Smooth muscle cell of the brain vasculature (primary cell): Measurements from ENCODE around the gene SMS.
"Not testable (repeated sequence)": the region's sequence is repeated elsewhere in the genome, so short reads cannot be mapped to it uniquely, and the experiment has no call there.

Source experiments
- DNase-seq: peaks from one replicate; pipeline ENCODE4 v3.0.0-alpha.2; 2012; ENCODE audit warnings: low read depth, low spot score

Gene SMS

DNA sequence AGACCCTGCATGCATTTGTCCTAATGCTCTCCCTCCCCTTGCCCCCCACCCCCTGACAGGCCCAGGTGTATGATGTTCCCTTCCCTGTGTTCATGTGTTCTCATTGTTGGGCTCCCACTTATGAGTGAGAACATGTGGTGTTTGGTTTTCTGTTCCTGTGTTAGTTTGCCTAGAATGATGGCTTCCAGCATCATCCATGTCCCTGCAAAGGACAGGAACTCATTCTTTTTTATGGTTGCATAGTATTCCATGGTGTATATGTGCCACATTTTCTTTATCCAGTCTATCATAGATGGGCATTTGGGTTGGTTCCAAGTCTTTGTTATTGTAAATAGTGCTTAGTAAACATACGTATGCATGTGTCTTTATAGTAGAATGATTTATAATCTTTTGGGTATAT is 10.0 kb downstream of the SMS start:
- not testable (repeated sequence) for DNase-seq

DNA sequence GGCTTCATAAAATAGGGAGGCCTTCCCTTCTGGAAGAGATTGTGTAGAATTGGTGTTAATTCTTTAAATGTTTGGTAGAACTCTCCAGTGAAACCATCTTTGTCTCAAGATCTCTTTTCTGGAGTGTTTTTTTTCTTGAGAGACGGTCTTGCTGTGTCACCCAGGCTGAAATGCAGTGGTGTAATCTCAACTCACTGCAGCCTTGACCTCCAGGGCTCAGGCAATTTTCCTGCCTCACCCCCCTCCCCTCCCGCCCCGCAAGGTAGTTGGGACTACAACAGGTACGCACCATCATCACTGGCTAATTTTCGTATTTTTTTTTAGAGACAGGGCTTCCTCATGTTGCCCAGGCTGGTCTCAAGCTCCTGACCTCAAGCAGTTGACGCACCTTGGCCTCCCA is 12.1 kb downstream of the SMS start:
- DNase-seq = no peak

DNA sequence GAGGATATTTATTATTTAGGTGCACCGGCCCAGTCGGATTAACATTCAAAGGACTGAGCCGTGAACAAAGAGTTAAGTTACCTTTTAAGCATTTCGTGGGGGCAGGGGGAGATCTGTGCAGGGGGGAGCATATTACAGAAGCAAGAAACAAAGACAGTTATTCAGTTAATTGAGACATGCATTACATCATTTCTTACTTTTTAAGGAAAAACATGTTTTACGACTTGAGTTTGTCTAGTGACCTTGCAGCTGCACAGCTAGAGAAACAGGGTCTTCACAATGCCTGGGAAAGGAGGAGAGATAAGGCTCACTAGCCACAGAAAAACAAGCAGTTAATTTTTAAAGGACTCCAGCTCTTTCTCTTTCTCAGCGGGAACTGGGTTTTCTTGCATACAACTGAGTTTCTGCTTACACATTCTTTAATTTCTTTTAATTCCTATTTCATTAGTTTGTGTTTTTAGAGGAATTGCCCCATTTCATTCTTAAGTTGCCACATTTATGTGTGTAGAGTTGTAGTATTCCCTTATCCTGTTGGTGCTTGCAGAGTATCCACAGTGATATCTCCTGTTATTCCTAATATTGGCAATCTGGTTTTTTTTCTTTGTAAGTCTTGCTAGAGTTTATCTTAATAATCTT is 12.8 kb downstream of the SMS start:
- DNase-seq = not testable (repeated sequence)

DNA sequence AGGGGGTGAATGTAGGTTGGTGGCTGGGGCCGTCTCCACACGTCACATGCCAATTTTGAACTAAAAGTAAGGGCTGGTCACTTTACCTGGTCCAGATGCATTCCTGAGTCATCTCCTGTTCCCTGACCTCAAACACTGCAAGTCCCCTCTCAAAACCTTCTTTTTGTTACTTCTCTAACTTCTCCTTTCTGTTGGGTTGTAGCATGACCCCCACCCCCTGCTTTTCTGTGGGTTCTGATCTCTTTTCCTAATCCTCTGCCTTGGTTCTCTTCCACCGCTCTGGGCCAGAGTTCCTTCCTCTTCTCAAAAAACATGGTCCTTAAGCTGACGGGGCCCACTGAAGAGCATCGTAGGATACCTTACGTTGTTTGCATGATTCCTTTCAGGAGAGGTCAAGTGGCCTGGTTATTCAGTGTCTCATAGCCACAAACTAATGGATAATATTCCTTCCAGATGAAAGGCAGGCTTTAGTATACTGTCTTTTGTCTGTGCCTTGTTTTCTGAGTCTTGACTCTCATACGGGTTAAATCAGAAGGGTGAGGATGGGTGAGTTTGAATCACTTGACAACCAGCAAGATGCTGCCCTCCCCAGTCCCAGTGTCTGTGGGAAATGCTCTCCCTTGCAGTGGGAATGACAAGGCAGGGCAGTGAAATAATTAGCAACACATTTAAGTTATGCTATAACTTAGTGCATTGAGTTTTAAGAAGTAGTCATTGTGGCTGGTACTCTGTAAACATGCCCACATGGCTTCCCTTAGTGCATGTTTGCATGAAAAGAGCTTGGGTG is 15.1 kb downstream of the SMS start:
- DNase-seq = no peak

DNA sequence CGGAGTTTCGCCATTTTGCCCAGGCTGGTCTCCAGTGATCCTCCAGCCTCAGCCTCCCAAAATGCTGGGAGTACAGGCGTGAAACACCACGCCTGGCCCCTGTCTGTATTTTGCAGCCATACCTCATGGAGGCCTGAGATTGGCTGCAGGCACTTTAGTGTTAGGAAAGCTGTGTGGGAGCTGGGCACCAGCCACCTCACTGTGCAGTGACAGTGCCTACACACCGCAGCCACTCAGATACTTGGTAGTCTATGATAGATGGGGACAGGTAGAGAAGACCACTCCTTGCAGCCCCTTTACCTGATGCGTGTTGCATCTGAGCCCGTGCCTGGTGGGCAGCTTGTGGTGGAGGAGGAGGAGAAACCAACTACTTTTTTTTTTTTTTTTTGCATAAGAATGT is 16.3 kb downstream of the SMS start:
- no peak for DNase-seq

DNA sequence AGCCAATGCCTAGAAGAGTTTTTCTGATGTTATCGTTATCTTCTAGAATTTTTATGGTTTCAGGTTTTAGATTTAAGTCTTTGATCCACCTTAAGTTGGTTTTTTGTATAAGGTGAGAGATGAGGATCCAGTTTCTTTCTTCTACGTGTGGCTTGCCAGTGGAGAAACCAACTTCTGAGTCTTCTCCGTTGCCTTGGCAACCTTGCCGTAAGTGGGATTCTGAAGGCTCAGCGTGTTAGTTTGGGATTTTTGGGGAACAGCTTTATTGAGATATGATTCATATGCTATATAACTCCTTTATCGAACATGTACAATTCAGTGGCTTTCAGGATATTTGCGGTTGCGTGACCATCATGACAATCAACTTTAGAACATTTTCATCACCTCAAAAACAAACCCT is 17.7 kb downstream of the SMS start:
- no peak for DNase-seq

DNA sequence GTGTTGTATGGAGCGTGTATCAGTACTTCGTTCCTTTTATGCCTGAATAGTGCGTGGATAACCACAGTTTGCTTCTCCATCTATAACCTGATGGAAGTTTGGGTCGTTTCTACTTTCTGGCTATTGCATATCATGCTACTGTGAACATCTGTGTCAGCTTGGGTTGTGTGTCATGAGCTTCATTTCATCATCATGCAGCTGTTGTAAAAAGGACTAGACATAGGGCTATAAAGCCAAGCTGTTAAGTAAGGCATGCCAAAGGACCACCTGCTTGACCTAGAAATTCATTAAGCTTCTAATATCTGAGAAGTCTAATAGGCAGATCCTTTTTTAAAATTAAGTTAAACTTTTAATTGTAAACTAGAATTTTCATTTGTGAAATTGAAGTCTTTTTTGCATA is 18.4 kb downstream of the SMS start:
- no peak for DNase-seq

DNA sequence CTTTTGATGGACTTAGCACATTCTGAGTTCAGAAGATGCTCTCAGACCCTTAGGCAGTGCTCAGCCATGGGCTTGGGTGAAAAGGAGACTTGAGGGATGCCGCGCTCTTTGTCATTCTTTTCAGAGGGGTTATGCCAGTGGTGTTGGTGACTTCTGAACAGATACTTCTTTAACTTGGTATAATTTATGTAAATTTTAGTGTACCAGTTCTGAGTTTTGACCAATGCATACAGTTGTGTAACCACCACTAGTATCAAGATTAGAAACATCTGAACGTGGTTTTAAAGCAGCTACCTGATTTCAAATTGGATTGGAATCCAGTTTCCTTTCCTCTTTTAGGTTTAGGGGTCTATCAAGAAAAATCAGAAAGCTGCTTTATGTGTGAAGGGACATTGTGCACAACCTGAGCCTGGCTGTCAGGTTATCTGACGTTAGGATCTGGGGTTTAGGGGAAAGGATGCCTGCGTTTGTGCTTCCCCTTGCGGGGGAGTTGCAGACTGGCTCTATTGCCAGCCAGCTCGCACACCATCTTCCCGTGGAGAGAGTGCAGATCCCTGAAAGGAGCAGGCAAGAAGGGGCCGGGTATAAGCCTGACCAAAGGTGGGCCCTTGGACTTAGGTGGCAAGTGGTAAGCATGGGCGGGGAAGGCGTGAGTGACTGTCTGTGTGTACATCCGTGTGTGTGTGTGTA is 19.0 kb downstream of the SMS start:
- DNase-seq = no peak

DNA sequence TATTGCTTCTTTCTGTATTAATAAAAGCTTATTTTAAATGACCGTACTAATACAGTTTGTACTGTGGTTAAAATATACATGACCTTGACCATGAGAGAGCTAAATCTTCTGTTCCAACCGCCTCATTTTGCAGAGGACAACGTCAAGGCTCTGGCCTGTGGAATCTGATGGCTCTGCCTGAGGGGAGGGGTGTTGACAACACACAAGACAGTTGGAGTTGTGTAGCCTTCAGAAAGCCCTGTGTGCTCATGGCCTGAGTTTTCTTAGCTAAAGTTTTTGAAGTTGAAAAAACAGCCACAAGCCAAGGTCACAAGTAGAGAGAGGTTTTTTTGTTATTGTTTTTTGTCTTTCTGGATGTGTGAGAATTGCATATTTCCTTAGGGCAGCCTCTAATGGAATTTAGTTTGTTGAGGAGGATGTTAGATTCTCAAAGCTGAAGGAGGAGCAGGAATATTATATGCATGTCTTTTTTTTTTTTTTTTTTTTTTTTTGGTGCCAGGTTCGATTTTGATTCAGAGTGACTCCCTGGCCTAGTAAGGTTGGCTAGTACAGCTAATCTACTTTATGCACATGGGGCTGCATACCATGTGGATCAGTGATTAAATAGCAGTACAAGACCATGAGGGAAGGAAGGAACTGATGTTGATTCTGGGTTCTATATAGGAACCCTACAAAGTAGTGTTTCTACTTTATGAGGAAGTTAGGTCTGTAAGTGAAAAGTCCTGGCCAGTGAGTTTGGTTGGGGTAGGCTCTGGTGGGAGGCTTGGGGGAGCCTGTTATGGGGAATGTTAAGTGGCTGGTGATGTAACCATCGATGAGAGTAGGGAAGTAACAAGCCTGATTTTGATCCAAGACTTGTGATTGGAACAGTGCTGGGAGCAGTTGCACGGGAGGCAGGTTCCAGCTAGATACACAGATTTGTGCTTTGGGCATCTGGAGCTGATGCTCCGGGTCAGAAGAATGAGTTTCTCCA is 20.3 kb downstream of the SMS start:
- DNase-seq = no peak

DNA sequence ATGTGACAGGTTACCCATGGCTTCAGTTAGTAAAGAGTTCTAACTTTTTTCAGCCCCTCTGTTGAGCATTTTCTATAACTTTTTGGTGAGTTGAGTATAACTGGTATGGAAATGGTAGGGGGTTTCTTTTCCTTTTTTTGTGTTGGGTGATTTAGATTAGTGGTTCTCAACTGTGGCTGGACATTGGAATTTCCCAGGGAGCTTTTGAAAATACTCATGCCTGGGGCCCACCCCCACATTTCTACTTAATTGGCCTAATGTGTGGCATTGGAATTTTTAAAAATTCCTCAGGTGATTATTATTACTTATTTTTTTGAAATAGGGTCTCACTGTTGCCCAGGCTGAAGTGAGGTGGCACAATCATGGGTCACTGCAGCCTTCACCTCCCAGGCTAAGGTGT is 21.9 kb downstream of the SMS start:
- DNase-seq = no peak

DNA sequence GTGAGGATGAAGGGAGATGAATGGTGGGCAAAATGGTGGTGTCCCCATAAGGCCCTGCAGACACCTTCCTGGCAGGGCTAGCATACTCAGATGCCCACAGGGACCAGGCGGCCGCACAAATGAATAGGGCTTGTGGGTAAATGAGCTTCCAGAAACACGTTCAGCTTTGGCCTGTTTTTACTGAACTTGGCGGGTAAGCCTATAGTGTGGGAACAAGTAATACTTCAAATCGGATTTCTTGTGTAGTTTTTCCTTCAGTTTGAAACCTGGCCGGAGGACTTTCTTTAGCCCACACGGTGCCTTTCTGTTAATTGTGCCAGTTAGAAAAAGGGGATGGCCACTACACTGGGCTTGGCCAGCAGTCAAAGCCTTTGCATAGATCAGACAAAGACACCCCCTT is 22.8 kb downstream of the SMS start:
- DNase-seq = no peak

DNA sequence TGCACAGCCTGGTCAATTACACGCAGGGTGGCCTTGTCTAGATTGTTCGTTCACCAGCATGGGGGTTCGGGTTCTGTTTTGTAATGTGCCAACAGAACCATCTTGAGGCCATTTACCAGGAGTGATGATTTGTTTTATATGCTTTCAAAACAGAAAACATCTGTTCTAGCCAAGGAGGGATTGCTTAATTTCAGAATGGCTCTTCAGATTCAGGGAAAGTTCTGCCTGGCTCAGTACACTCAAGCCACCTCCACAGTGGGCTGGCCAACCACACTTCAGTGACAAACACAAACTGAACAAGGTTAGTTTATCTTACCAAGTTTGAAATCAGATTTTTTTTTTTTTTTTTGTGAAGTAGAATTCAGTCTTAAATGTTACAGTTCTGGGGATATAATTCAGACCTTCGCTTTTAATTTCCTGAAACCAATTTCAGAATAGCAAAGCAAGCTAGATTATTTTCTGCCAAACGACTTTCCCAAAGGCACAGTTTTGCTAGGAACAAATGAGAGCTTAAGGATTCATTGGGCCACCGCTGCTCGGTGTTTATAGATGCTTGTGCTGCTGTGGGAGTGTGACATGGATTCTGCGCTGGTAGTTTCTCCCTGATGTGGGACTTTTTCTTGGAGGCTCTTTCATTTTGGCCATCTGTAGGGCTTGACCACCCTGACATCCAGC is 23.4 kb downstream of the SMS start:
- no peak for DNase-seq

DNA sequence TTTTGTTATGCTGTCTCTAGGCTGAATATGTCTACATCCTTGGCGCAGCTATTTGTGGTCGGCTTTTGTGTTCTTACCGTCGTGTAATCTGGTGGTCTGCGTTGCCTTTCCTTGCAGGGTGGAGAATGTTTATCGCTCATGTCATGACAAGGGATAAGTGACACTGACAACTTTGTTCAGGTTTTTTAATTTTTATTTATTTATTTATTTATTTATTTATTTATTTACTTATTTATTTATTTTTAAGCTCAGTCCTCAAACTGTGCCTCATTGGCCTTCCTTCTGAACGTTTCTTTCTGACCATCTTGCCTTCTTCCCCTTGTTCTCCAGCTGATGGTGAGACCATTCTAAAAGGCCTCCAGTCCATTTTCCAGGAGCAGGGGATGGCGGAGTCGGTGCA is 26.4 kb downstream of the SMS start:
- no peak for DNase-seq

DNA sequence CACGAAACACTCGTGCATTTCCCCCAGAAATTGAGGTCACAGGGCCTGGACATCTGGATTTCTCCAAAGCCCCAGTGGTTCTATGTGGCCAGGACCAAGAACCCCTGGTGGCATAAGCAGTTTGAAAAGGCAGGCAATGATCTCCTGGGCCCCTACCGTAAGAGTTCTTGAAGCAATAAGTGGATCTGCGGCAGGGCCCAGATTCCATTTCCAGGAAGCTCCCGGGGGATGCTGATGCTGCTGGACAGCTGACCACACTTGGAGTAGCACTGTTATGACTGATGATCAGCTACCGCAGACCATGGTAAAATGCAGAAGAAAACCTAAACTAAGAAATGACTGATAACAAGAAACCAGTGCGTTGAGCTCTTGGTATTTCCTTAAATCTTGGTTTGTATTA is 27.8 kb downstream of the SMS start:
- DNase-seq = no peak

DNA sequence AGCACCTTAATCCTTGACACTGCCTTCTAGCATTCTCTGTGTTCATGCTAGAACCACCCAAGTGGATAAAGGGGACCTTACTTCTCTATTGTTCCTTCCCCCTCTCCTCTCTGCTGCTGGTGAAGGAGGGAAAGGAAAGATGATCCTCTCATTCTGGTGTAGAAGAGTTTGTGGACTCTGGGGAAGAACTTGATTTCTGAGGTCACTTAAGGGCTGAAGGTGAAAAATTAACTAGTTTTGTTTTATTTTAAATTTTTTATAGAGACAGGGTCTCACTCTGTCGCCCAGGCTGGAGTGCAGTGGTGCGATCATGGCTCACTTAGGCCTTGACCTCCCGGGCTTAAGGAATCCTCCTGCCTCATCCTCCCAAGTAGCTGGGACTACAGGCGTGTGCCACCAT is 29.8 kb downstream of the SMS start:
- no peak for DNase-seq

DNA sequence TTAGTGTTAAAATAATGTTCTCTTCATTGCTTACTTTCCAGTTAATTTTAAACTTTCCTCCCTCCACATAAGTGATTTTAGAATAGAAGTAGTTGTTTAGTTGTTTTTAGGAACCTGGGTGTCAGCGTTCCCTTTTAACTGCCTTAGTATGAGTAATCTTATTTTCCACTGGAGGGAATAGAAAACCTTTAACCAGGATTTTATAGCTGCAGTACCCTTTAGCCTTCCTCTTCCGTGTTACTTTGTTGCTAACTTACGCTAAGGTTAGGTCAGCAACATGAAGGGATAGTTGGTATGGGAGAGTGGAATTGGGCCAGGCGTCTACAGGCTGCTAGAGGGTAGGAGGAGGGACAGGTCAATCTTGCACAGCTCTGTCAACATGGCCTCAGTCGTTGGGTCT is 31.5 kb downstream of the SMS start:
- no peak for DNase-seq

DNA sequence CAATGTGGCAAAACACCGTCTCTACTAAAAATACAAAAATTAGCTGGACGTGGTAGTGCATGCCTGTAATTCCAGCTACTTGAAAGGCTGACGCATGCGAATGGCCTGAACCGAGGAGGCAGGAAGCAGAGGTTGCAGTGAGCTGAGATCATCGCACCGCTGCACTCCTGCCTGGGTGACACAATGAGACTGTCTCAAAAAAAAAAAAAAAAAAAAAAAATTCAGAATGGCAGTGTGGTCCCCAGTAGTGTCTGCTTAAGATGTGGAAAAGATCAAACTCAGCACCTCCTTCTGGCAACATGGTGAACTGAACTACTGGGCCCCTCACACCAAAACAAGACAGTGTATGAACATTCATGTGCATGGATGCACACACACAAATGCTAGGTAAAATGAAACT is 32.2 kb downstream of the SMS start:
- no peak for DNase-seq

DNA sequence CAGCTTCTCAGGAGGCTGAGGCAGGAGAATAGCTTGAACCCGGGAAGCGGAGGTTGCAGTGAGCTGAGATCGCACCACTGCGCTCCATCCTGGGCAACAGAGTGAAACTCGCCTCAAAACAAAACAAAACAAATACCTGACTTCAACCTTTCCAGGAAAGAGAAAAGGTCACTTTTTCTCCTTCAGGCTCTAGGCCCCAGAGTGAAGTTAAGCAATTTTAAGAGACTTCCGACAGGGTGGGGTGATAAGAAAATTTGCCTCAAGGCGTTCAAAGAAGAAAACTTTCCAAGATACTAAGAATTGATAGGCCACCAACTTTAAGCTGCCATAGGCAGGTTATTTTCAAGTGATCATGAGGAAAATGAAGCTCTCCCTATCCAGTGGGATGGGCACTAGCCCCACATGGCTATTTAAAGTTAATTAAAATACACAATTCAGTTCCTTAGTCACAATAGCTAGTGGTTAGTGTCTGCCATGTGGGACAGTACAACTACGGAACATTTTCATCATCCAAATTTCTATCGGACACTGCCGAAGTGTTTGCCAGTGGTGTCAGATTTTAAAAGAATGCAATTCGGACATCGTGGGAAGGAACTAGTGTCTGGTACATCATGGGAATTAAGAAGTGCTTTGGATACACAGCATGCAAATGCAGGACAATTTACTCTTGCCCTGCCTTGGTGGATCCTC is 33.0 kb downstream of the SMS start:
- no peak for DNase-seq

DNA sequence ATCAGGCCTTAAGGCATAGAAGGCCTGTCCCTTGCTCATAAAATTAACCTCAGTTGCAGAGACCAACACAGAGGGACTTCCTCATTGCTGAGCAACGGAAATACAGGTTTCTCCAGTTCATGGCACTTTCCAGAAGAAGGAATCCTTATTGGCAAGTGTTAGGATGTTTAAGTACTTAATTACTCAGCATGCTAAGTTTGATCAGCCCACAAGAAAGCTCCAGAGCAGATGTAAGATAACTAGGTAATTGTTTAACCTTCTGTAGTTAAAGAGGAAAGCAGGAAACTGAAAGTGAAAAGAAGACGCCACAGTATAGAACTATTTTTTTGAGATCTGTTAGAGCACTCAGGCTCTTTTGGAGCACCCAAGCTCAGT is 33.5 kb downstream of the SMS start:
- no peak for DNase-seq

DNA sequence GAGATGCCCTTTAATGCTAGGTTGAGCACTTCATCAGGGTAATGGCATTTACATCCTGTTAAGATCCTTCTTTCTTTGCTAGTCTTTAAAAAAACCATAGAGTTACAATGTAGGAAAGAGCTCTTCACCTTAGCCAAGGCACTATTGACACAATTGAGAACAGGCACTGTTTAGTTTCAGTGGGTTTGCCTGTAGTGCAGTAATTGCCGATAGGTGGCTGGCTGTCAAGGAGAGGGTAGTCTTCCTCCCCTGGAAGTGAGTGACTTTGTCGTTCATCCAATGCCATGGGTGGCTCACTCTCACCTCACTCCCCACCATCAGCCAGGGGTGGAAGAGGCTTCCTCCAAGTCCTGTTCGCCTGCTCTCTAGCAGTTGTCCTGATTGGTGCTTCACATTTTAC is 34.7 kb downstream of the SMS start:
- no peak for DNase-seq

DNA sequence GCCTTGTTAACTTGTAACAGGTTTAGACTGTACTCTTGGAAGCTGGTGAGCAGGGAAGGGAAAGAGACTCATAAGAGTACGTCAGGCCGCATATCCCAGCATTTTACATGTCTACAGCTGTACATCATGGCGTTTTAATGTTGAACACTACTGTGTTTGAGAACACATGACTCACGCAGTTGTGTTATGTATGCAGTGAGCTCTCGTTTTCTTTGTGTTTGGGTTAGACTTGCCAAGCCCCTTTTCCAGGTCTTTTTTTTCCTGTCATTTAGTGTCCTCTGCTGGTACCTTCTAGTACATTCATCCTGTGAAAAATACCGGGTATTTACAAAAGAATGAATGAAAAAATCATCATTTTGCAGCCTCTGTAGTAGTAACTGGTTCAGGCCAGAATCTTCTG is 35.3 kb downstream of the SMS start:
- DNase-seq = peak; percentile 15
